Endothelial cell of umbilical vein (primary cell): ENCODE measurements around the gene PPP1R18. TPM values are rescaled to one million over a fixed set of nuclear protein-coding genes. Genes with fewer than 3 reads are reported as not detected.

ENCODE experiments used
- BruUV-seq: library from RNA; stranded (reverse); fragments of 400-500 nt; replicated peaks from 2 replicates; lab custom pipeline; 2021; lab: Mats Ljungman, UMichigan
- CTCF ChIA-PET: fragments of 300-600, 350-600 bp; sonication (Branson Sonifier 250); formaldehyde crosslinking; loops from one replicate; lab custom pipeline; 2021; ENCODE audit warnings: antibody characterized with exemption, inconsistent platforms; lab: Charles Lee
- POLR2A ChIA-PET: fragments of 300-600, 350-600 bp; sonication (Branson Sonifier 250); formaldehyde crosslinking; loops from one replicate; lab custom pipeline; 2021; ENCODE audit warnings: antibody characterized with exemption, inconsistent platforms; lab: Charles Lee
- DNase-seq: peaks from one replicate; pipeline ENCODE4 v3.0.0-alpha.2; 2011; ENCODE audit warnings: low read depth, low spot score
- FAIRE-seq: peaks from 2 replicates; lab custom pipeline; 2011; peaks lifted over from hg19 to GRCh38; lab: Jason Lieb, UNC
- H2AFZ ChIP-seq: 2 replicates; pipeline ENCODE4 v1.6.0; 2012; ENCODE audit warnings: low read depth, low read length, control low read depth, inconsistent platforms
- H3K27ac ChIP-seq: 2 replicates; pipeline ENCODE4 v1.5.1; 2011; ENCODE audit warnings: low read depth, mild to moderate bottlenecking, control low read depth, low read length, moderate library complexity; ENCODE audit not compliant: insufficient read depth
- H3K27me3 ChIP-seq, 2 experiments: 2 replicates each; pipeline versions ENCODE4 v1.6.0 to v1.6.1; 2011; ENCODE audit warnings: low read length in 2 of 2, mixed read lengths in 1 of 2; ENCODE audit not compliant: control insufficient read depth in 2 of 2, insufficient read depth in 2 of 2
- H3K36me3 ChIP-seq, 2 experiments: 2 replicates in 1 of 2; 3 replicates in 1 of 2; pipeline ENCODE4 v1.5.1; 2011; ENCODE audit warnings: low read length in 2 of 2, mild to moderate bottlenecking in 1 of 2, moderate library complexity in 1 of 2; ENCODE audit not compliant: control insufficient read depth in 2 of 2, insufficient read depth in 2 of 2; ENCODE audit errors: extremely low read depth in 1 of 2
- H3K4me1 ChIP-seq: 3 replicates; pipeline ENCODE4 v1.5.1; 2011; ENCODE audit warnings: mild to moderate bottlenecking, low read length; ENCODE audit not compliant: control insufficient read depth, insufficient read depth; ENCODE audit errors: extremely low read depth
- H3K4me2 ChIP-seq: 2 replicates; pipeline ENCODE4 v1.6.1; 2011; ENCODE audit warnings: low read length, control low read depth, mixed read lengths; ENCODE audit not compliant: insufficient read depth
- H3K4me3 ChIP-seq, 3 experiments: fragments of 200-600 bp in 1 of 3; sonication (generic), shearing (Covaris generic) in 1 of 3; replicated peaks in 1 of 3; 2 replicates each; pipeline ENCODE4 v1.5.1; 2011 to 2016; ENCODE audit warnings: control low read depth in 3 of 3, low read length in 3 of 3, mild to moderate bottlenecking in 2 of 3, inconsistent platforms in 1 of 3, low read depth in 1 of 3, moderate library complexity in 1 of 3; ENCODE audit not compliant: insufficient read depth in 1 of 3
- H3K79me2 ChIP-seq: 2 replicates; pipeline ENCODE4 v1.6.0; 2012; ENCODE audit warnings: low read length, inconsistent platforms; ENCODE audit not compliant: control insufficient read depth, insufficient read depth
- H3K9ac ChIP-seq: replicated peaks from 2 replicates; pipeline ENCODE3; 2011; ENCODE audit warnings: low read length, control low read depth; ENCODE audit not compliant: insufficient read depth; ENCODE audit errors: extremely low read depth
- H3K9me1 ChIP-seq: replicated peaks from 3 replicates; pipeline ENCODE4 v1.6.0; 2011; ENCODE audit warnings: mild to moderate bottlenecking, low read length; ENCODE audit not compliant: control insufficient read depth, insufficient read depth; ENCODE audit errors: extremely low read depth
- H3K9me3 ChIP-seq: replicated peaks from 2 replicates; pipeline ENCODE4 v1.5.1; 2012; ENCODE audit warnings: low read length, inconsistent platforms; ENCODE audit not compliant: control insufficient read depth, insufficient read depth
- H4K20me1 ChIP-seq: replicated peaks from 2 replicates; pipeline ENCODE3; 2011; ENCODE audit warnings: mild to moderate bottlenecking, low read length; ENCODE audit not compliant: control insufficient read depth, insufficient read depth; ENCODE audit errors: extremely low read depth
- EZH2 ChIP-seq: IDR thresholded peaks from 2 replicates; pipeline ENCODE4 v1.6.1; 2012; ENCODE audit warnings: borderline replicate concordance, low read depth, mild to moderate bottlenecking, moderate library complexity, low read length, inconsistent platforms; ENCODE audit not compliant: severe bottlenecking
- FOS ChIP-seq: IDR thresholded peaks from 2 replicates; pipeline ENCODE4 v1.6.1; 2011; ENCODE audit warnings: mild to moderate bottlenecking, low read length, moderate library complexity, borderline replicate concordance; ENCODE audit not compliant: insufficient read depth
- GATA2 ChIP-seq: IDR thresholded peaks from 2 replicates; pipeline ENCODE4 v1.7.0; 2011; ENCODE audit warnings: low read depth, mild to moderate bottlenecking, moderate library complexity, mixed read lengths, low read length; ENCODE audit not compliant: insufficient read length, insufficient read depth
- JUN ChIP-seq: IDR thresholded peaks from 2 replicates; pipeline ENCODE4 v1.6.1; 2011; ENCODE audit warnings: borderline replicate concordance, low read depth; ENCODE audit not compliant: insufficient read length, insufficient read depth
- MAX ChIP-seq: IDR thresholded peaks from 2 replicates; pipeline ENCODE4 v1.6.1; 2011; ENCODE audit not compliant: insufficient read depth, insufficient read length
- MYC ChIP-seq: IDR thresholded peaks from one replicate; pipeline ENCODE4 v1.6.1; 2011; ENCODE audit warnings: mild to moderate bottlenecking, low read depth, low read length
- POLR2A ChIP-seq: IDR thresholded peaks from 2 replicates; pipeline ENCODE4 v1.6.1; 2012; ENCODE audit warnings: low read depth, mild to moderate bottlenecking, control low read depth, low read length
- POLR2AphosphoS5 ChIP-seq: IDR thresholded peaks from 2 replicates; pipeline ENCODE4 v1.6.1; 2012; ENCODE audit warnings: low read depth, mild to moderate bottlenecking, control low read depth, low read length, moderate library complexity; ENCODE audit not compliant: insufficient read depth
- dilution Hi-C: fragments of 300-500 bp; cut with MboI; formaldehyde crosslinking; loops from one replicate; pipeline ENCODE4 v1.15.0; 2019; ENCODE audit warnings: low sequenced_read_pairs; ENCODE audit not compliant: extremely low pct_ligation_motif_present
- intact Hi-C: fragments of 100-400 bp; cut with micrococcal nuclease; formaldehyde crosslinking; loops from one replicate; pipeline ENCODE4 v1.10.0; 2022
- polyA plus RNA-seq, 4 experiments: library from polyadenylated mRNA; depleted of rRNA in 3 of 4; stranded (reverse) in 3 of 4; unstranded in 1 of 4; fragments of >200 nt; gene quantifications; 2 replicates each; pipeline versions ENCODE4 v1.2.1 to v1.2.3, GENCODE V29; 2011 to 2012; ENCODE audit warnings: missing spikeins in 1 of 4
- total RNA-seq: library from RNA; stranded (reverse); gene quantifications from 2 replicates; pipeline ENCODE4 v1.2.3, GENCODE V29; 2021
- TF ChIP-seq, protein P1 (sequence below), 2 donors: IDR thresholded peaks; 1 replicate in 1 of 2; 2 replicates in 1 of 2; pipeline ENCODE4 v1.5.1; 2011; ENCODE audit warnings: low read length in 2 of 2, mild to moderate bottlenecking in 2 of 2, moderate library complexity in 2 of 2, control low read depth in 1 of 2, inconsistent platforms in 1 of 2, low read depth in 1 of 2; ENCODE audit not compliant: insufficient read depth in 1 of 2; ENCODE audit errors: extremely low read depth in 1 of 2

Gene PPP1R18
- total and polyA plus RNA-seq, 2 donors (not counting 3 experiments of a cell fraction or from before 2014, with no cell fraction given) = 136 to 173 TPM

DNA sequence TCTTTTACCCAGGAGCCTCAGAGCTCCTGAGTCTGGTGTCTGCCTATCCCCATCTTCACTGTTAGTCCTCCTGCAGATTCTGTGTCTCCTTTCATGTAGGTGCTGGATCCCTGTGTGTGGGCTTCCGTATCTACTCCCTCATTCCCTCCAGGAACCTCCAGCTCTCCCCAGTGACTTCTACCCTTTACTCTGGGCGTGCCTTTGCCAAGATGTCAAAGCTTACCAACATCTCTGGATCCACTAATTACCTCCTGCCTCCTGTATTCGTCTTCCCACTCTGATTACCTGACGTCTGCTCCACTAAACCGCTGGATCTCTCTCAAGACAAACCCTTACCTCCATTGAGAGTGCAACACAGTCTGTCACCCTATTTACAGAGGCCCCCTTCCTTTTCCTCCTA lies 41.7 kb downstream of the PPP1R18 start:
- ChIA-PET POLR2A (no interaction called here), CTCF (no interaction called here)
- DNase-seq = no peak
- Histone ChIP-seq H3K4me2 (no peak overlapping the region), H3K9me1 (no peaks in the 10 kb centered on the region), H3K79me2 (peaks cover 20% of the 10 kb centered on the region), H3K4me1 (peaks cover 8% of the 10 kb centered on the region), H3K9ac (no peak overlapping the region), H3K36me3 (peaks cover 2 to 15% of the 10 kb centered on the region in 2 experiments), H3K27ac (no peak overlapping the region), H2AFZ (no peak overlapping the region), H4K20me1 (no peaks in the 10 kb centered on the region), H3K4me3 (no peak overlapping the region), H3K9me3 (no peaks in the 10 kb centered on the region), H3K27me3 (no peaks in the 10 kb centered on the region)
- intact Hi-C loops = no loop called here
- no TSS peak for BruUV-seq
- TF ChIP-seq MYC = no peak
- no peak for FAIRE-seq
- dilution Hi-C loops = no loop called here

DNA sequence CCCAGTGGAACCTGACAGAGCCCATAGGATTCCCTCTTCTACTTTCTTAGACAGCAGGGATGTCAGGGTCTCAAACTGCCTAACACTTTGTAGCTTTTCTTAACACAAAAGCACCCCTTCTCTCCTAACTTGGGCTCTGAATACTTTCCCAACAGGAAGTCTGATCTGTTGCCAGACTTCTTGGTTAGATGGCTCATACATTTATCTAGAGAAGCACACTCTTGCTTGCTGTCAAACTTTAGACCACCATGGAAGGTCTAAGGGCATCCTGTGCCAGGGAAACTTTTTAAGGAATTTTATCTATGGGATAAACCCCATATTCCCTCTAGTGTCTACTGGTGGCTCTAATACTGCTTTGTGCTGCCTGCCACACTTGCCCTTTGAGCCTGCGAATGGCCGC lies 42.8 kb downstream of the PPP1R18 start:
- no peak overlapping the region for H3K4me2 ChIP-seq
- no peak overlapping the region for H3K27ac ChIP-seq
- DNase-seq (no peak), FAIRE-seq (no peak)
- H3K9ac ChIP-seq = no peak overlapping the region
- CTCF ChIA-PET = no interaction called here
- H3K9me1 ChIP-seq = no peaks in the 10 kb centered on the region
- no peak overlapping the region for H3K4me3 ChIP-seq
- no peak overlapping the region for H2AFZ ChIP-seq
- intact Hi-C loops = no loop called here
- H3K79me2 ChIP-seq = peaks cover 17% of the 10 kb centered on the region
- no peak for TF ChIP-seq POLR2AphosphoS5
- TF ChIP-seq POLR2A = no peak
- TF ChIP-seq MAX = no peak
- no peak for TF ChIP-seq GATA2
- TF ChIP-seq FOS = no peak
- TF ChIP-seq EZH2 = no peak
- no peak for TF ChIP-seq MYC
- TF ChIP-seq JUN = no peak
- TF ChIP-seq, protein P1, sequence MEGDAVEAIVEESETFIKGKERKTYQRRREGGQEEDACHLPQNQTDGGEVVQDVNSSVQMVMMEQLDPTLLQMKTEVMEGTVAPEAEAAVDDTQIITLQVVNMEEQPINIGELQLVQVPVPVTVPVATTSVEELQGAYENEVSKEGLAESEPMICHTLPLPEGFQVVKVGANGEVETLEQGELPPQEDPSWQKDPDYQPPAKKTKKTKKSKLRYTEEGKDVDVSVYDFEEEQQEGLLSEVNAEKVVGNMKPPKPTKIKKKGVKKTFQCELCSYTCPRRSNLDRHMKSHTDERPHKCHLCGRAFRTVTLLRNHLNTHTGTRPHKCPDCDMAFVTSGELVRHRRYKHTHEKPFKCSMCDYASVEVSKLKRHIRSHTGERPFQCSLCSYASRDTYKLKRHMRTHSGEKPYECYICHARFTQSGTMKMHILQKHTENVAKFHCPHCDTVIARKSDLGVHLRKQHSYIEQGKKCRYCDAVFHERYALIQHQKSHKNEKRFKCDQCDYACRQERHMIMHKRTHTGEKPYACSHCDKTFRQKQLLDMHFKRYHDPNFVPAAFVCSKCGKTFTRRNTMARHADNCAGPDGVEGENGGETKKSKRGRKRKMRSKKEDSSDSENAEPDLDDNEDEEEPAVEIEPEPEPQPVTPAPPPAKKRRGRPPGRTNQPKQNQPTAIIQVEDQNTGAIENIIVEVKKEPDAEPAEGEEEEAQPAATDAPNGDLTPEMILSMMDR (IDR thresholded peaks at IDR 0.05; ENCODE audit: extremely low read depth in 1 of 2, insufficient read depth in 1 of 2, low read depth in 1 of 2, low read length in 2 of 2) = no peak
- dilution Hi-C loops = no loop called here
- BruUV-seq = no TSS peak
- H3K27me3 ChIP-seq = no peaks in the 10 kb centered on the region
- H3K36me3 ChIP-seq = peaks cover 2 to 15% of the 10 kb centered on the region in 2 experiments
- no peaks in the 10 kb centered on the region for H4K20me1 ChIP-seq
- H3K4me1 ChIP-seq = peaks cover 8% of the 10 kb centered on the region
- H3K9me3 ChIP-seq = no peaks in the 10 kb centered on the region
- POLR2A ChIA-PET = no interaction called here
